H9 (cell line): ENCODE measurements around the gene TMEM132D. TPM values are rescaled to one million over a fixed set of nuclear protein-coding genes. Genes with fewer than 3 reads are reported as not detected.
A peak's percentile ranks its signal among the peaks of the same experiment; 100 is the strongest.

Experiments used
- DNase-seq: peaks from one replicate; pipeline ENCODE4 v3.0.0-alpha.2; 2017
- H2AFZ ChIP-seq: one replicate; pipeline ENCODE4 v1.6.1; 2013; ENCODE audit warnings: mild to moderate bottlenecking, low read length, control low read depth, moderate library complexity
- H2AK5ac ChIP-seq: 2 replicates; pipeline ENCODE4 v1.6.1; 2013; ENCODE audit warnings: low read length, control low read depth, mixed read lengths; ENCODE audit not compliant: insufficient read length
- H2BK120ac ChIP-seq: one replicate; pipeline ENCODE4 v1.6.1; 2013; ENCODE audit warnings: low read depth, mild to moderate bottlenecking, low read length, control low read depth, inconsistent platforms; ENCODE audit not compliant: poor library complexity, severe bottlenecking
- H2BK12ac ChIP-seq: 2 replicates; pipeline ENCODE4 v1.6.1; 2013; ENCODE audit warnings: low read length, control low read depth, mixed read lengths, low read depth; ENCODE audit not compliant: insufficient read length
- H2BK15ac ChIP-seq: 2 replicates; pipeline ENCODE4 v1.6.1; 2013; ENCODE audit warnings: low read depth, low read length, control low read depth
- H2BK20ac ChIP-seq: one replicate; pipeline ENCODE4 v1.6.1; 2013; ENCODE audit warnings: low read depth, mild to moderate bottlenecking, low read length, control low read depth, inconsistent platforms; ENCODE audit not compliant: poor library complexity, severe bottlenecking
- H2BK5ac ChIP-seq: 2 replicates; pipeline ENCODE4 v1.6.1; 2013; ENCODE audit warnings: low read length, control low read depth, mixed read lengths; ENCODE audit not compliant: insufficient read length
- H3K14ac ChIP-seq: 2 replicates; pipeline ENCODE4 v1.6.1; 2013; ENCODE audit warnings: low read length, control low read depth; ENCODE audit not compliant: insufficient read depth
- H3K18ac ChIP-seq: 2 replicates; pipeline ENCODE4 v1.6.1; 2013; ENCODE audit warnings: low read depth, mild to moderate bottlenecking, mixed read lengths, low read length, control low read depth; ENCODE audit not compliant: insufficient read length
- H3K23ac ChIP-seq: 2 replicates; pipeline ENCODE4 v1.6.1; 2013; ENCODE audit warnings: low read length, control low read depth, mixed read lengths, low read depth; ENCODE audit not compliant: insufficient read length
- H3K23me2 ChIP-seq: 2 replicates; pipeline ENCODE4 v1.6.1; 2013; ENCODE audit warnings: low read depth, mild to moderate bottlenecking, mixed read lengths, low read length, control low read depth; ENCODE audit not compliant: insufficient read length, poor library complexity, severe bottlenecking
- H3K27ac ChIP-seq: 2 replicates; pipeline ENCODE4 v1.5.1; 2013; ENCODE audit warnings: low read length, control low read depth, mixed read lengths, low read depth; ENCODE audit not compliant: insufficient read length
- H3K27me3 ChIP-seq: 2 replicates; pipeline ENCODE4 v1.6.1; 2013; ENCODE audit warnings: low read length, control low read depth, inconsistent platforms; ENCODE audit not compliant: insufficient read depth
- H3K4ac ChIP-seq: 2 replicates; pipeline ENCODE4 v1.6.1; 2013; ENCODE audit warnings: low read depth, mild to moderate bottlenecking, control low read depth, inconsistent platforms, low read length, moderate library complexity
- H3K4me1 ChIP-seq: 2 replicates; pipeline ENCODE4 v1.6.1; 2013; ENCODE audit warnings: low read length, control low read depth, inconsistent platforms; ENCODE audit not compliant: insufficient read depth
- H3K4me2 ChIP-seq: 2 replicates; pipeline ENCODE4 v1.6.1; 2013; ENCODE audit warnings: low read length, control low read depth, mixed read lengths; ENCODE audit not compliant: insufficient read length, insufficient read depth
- H3K56ac ChIP-seq: 2 replicates; pipeline ENCODE4 v1.6.1; 2013; ENCODE audit warnings: low read depth, mild to moderate bottlenecking, mixed read lengths, low read length, control low read depth; ENCODE audit not compliant: insufficient read length
- H3K79me1 ChIP-seq: 2 replicates; pipeline ENCODE4 v1.6.1; 2013; ENCODE audit warnings: low read depth, mild to moderate bottlenecking, moderate library complexity, low read length, control low read depth, inconsistent platforms; ENCODE audit not compliant: insufficient read depth, poor library complexity, severe bottlenecking
- H3K79me2 ChIP-seq: 2 replicates; pipeline ENCODE4 v1.6.1; 2013; ENCODE audit warnings: low read length, control low read depth, inconsistent platforms; ENCODE audit not compliant: insufficient read depth
- H3K9ac ChIP-seq: 2 replicates; pipeline ENCODE4 v1.6.1; 2013; ENCODE audit warnings: low read length, control low read depth, mixed read lengths; ENCODE audit not compliant: insufficient read length; ENCODE audit errors: extremely low read depth
- H3K9me3 ChIP-seq: one replicate; pipeline ENCODE4 v1.6.1; 2013; ENCODE audit warnings: low read depth, low read length, inconsistent platforms; ENCODE audit not compliant: control insufficient read depth
- H3T11ph ChIP-seq: one replicate; pipeline ENCODE4 v1.6.1; 2013; ENCODE audit warnings: mild to moderate bottlenecking, low read length, control low read depth, inconsistent platforms
- H4K20me1 ChIP-seq: one replicate; pipeline ENCODE4 v1.6.1; 2013; ENCODE audit not compliant: control insufficient read depth, insufficient read length, insufficient read depth
- H4K5ac ChIP-seq: 2 replicates; pipeline ENCODE4 v1.6.1; 2013; ENCODE audit warnings: low read depth, mild to moderate bottlenecking, mixed read lengths, low read length, control low read depth; ENCODE audit not compliant: insufficient read length
- H4K8ac ChIP-seq: replicated peaks from 2 replicates; pipeline ENCODE4 v1.6.1; 2013; ENCODE audit warnings: low read length, control low read depth, mixed read lengths, low read depth; ENCODE audit not compliant: insufficient read length
- H4K91ac ChIP-seq: 2 replicates; pipeline ENCODE4 v1.6.1; 2013; ENCODE audit warnings: low read depth, mild to moderate bottlenecking, moderate library complexity, mixed read lengths, low read length, control low read depth; ENCODE audit not compliant: insufficient read length
- H3K27ac Mint-ChIP-seq, 3 experiments: 2 replicates in 2 of 3; 3 replicates in 1 of 3; pipeline ENCODE4 v1.8.0; 2020 to 2021; ENCODE audit warnings: mixed read lengths in 3 of 3, mild to moderate bottlenecking in 1 of 3, moderate library complexity in 1 of 3
- H3K27me3 Mint-ChIP-seq: 2 replicates; pipeline ENCODE4 v1.8.0; 2021; ENCODE audit warnings: low read depth, mild to moderate bottlenecking, moderate library complexity, mixed read lengths
- H3K36me3 Mint-ChIP-seq, 3 experiments: 2 replicates in 2 of 3; 3 replicates in 1 of 3; pipeline ENCODE4 v1.8.0; 2020 to 2021; ENCODE audit warnings: low read depth in 3 of 3, mixed read lengths in 3 of 3; ENCODE audit not compliant: insufficient read depth in 1 of 3
- H3K4me1 Mint-ChIP-seq, 2 experiments: 2 replicates each; pipeline ENCODE4 v1.8.0; 2020; ENCODE audit warnings: mixed read lengths in 2 of 2
- H3K4me3 Mint-ChIP-seq, 2 experiments: 2 replicates in 1 of 2; 3 replicates in 1 of 2; pipeline ENCODE4 v1.8.0; 2020 to 2021; ENCODE audit warnings: mild to moderate bottlenecking in 2 of 2, mixed read lengths in 2 of 2, moderate library complexity in 1 of 2
- H3K9me3 Mint-ChIP-seq, 2 experiments: 2 replicates in 1 of 2; 3 replicates in 1 of 2; pipeline ENCODE4 v1.8.0; 2020; ENCODE audit warnings: mild to moderate bottlenecking in 2 of 2, mixed read lengths in 2 of 2, moderate library complexity in 1 of 2
- WGBS: extraction: QIAGEN DNeasy Blood & Tissue Kit; methylation state at CpG from one replicate; pipeline ENCODE4 v1.1.7; 2013; ENCODE audit warnings: missing lambda C conversion rate, low lambda C conversion rate, mixed read lengths; ENCODE audit not compliant: insufficient read length; ENCODE audit errors: extremely low coverage; 5-methylcytosine and 5-hydroxymethylcytosine counted together
- total RNA-seq: library from RNA; stranded (reverse); gene quantifications from 2 replicates; pipeline ENCODE4 v1.2.1, GENCODE V29; 2021
- TF ChIP-seq, protein P1 (sequence below): fragments of 200-600 bp; sonication (generic); conservative IDR thresholded peaks from 3 replicates; pipeline ENCODE4 v1.8.0; 2021; ENCODE audit warnings: antibody characterized with exemption, mild to moderate bottlenecking

TMEM132D gene
- total RNA-seq, 1 experiment from 2014 or later: 6.1 TPM

DNA sequence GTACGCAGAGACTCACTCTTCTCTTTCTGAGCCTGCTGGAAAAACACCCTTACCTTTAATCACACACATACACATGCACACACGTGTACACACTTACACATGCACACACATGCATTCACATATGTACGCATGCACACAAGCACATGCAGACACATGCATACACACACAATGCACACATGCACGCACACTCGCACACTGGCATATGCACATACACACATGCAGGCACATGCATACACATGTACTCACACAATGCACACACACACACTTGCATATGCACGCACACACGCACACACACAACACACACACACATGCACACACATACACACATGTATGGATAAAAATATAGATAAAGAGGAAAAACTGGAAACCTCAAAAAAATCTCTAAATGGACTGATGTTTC lies 801.6 kb downstream of the TMEM132D start:
- Histone ChIP-seq H3K4me2 (no peak overlapping the region), H3K23ac (peak overlapping the region; percentile 91), H3K27me3 (no peaks in the 10 kb centered on the region), H2BK20ac (no peak overlapping the region), H3K4ac (no peak overlapping the region), H2BK5ac (no peak overlapping the region), H2AK5ac (no peak overlapping the region), H3K18ac (no peak overlapping the region), H3K23me2 (no peaks in the 10 kb centered on the region), H3T11ph (no peak overlapping the region), H4K20me1 (no peaks in the 10 kb centered on the region), H3K9me3 (no peaks in the 10 kb centered on the region), H3K79me1 (no peaks in the 10 kb centered on the region), H3K4me1 (no peaks in the 10 kb centered on the region), H3K79me2 (no peaks in the 10 kb centered on the region), H2AFZ (no peak overlapping the region), H2BK120ac (no peak overlapping the region), H4K91ac (no peak overlapping the region), H3K14ac (no peak overlapping the region), H4K5ac (peak overlapping the region; percentile 14), H4K8ac (no peak overlapping the region), H3K56ac (no peak overlapping the region), H3K9ac (no peak overlapping the region), H3K27ac (no peak overlapping the region), H2BK15ac (no peak overlapping the region), H2BK12ac (no peak overlapping the region)
- Mint-ChIP-seq H3K27ac (no peak overlapping the region), H3K4me1 (peaks cover 2 to 18% of the 10 kb centered on the region in 2 experiments; a peak in 3 of 4 replicates), H3K36me3 (peaks cover 0 to 4% (median 3%) of the 10 kb centered on the region in 3 experiments; a peak in 3 of 7 replicates), H3K9me3 (peaks cover 3 to 8% of the 10 kb centered on the region in 2 experiments; a peak in 4 of 5 replicates), H3K4me3 (no peak overlapping the region), H3K27me3 (peaks cover 1% of the 10 kb centered on the region)
- TF ChIP-seq, protein P1, sequence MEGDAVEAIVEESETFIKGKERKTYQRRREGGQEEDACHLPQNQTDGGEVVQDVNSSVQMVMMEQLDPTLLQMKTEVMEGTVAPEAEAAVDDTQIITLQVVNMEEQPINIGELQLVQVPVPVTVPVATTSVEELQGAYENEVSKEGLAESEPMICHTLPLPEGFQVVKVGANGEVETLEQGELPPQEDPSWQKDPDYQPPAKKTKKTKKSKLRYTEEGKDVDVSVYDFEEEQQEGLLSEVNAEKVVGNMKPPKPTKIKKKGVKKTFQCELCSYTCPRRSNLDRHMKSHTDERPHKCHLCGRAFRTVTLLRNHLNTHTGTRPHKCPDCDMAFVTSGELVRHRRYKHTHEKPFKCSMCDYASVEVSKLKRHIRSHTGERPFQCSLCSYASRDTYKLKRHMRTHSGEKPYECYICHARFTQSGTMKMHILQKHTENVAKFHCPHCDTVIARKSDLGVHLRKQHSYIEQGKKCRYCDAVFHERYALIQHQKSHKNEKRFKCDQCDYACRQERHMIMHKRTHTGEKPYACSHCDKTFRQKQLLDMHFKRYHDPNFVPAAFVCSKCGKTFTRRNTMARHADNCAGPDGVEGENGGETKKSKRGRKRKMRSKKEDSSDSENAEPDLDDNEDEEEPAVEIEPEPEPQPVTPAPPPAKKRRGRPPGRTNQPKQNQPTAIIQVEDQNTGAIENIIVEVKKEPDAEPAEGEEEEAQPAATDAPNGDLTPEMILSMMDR: no peak
- DNase-seq: peak; percentile 10
- WGBS: no CpG with 5 or more reads among the region's 7 CpGs
